ENCODE data around the gene SND1.

The SND1 gene

GRCh38 chr7:127976738-127977120 lies 324.7 kb downstream of the SND1 start:
- TF ChIP-seq CTCF (IDR thresholded peaks at IDR 0.05; ENCODE audit: low read depth, low read length, missing control alignments): no peak
- no peak overlapping the region for H3K4me3 ChIP-seq (replicated peaks; ENCODE audit: low read depth, low read length)
- no peak for DNase-seq (ENCODE audit: extremely low read depth, low read depth)

- DNase-seq (ENCODE audit: extremely low read depth, low read depth): no peak
- TF ChIP-seq CTCF (IDR thresholded peaks at IDR 0.05; ENCODE audit: low read depth, low read length, missing control alignments): no peak
- no peak overlapping the region for H3K4me3 ChIP-seq (replicated peaks; ENCODE audit: low read depth, low read length)
Measured at GRCh38 chr7:127978421-127978820, 326.4 kb downstream of the SND1 start.

GRCh38 chr7:127979113-127979727 lies 327.2 kb downstream of the SND1 start:
- TF ChIP-seq CTCF (IDR thresholded peaks at IDR 0.05; ENCODE audit: low read depth, low read length, missing control alignments): no peak
- H3K4me3 ChIP-seq (replicated peaks; ENCODE audit: low read depth, low read length): no peak overlapping the region
- no peak for DNase-seq (ENCODE audit: extremely low read depth, low read depth)

GRCh38 chr7:127979728-127980126 lies 327.7 kb downstream of the SND1 start:
- H3K4me3 ChIP-seq (replicated peaks; ENCODE audit: low read depth, low read length): no peak overlapping the region
- DNase-seq (ENCODE audit: extremely low read depth, low read depth): no peak
- TF ChIP-seq CTCF (IDR thresholded peaks at IDR 0.05; ENCODE audit: low read depth, low read length, missing control alignments): no peak

GRCh38 chr7:127980901-127981300 lies 328.9 kb downstream of the SND1 start:
- no peak for TF ChIP-seq CTCF (IDR thresholded peaks at IDR 0.05; ENCODE audit: low read depth, low read length, missing control alignments)
- DNase-seq (ENCODE audit: extremely low read depth, low read depth): no peak
- H3K4me3 ChIP-seq (replicated peaks; ENCODE audit: low read depth, low read length): no peak overlapping the region

- H3K4me3 ChIP-seq (replicated peaks; ENCODE audit: low read depth, low read length): no peak overlapping the region
- TF ChIP-seq CTCF (IDR thresholded peaks at IDR 0.05; ENCODE audit: low read depth, low read length, missing control alignments): no peak
- DNase-seq (ENCODE audit: extremely low read depth, low read depth): no peak
Measured at GRCh38 chr7:127981965-127982364, 330.0 kb downstream of the SND1 start.

- DNase-seq (ENCODE audit: extremely low read depth, low read depth): no peak
- TF ChIP-seq CTCF (IDR thresholded peaks at IDR 0.05; ENCODE audit: low read depth, low read length, missing control alignments): no peak
Measured at GRCh38 chr7:127983804-127984332, 331.9 kb downstream of the SND1 start.

More at GRCh38 chr7:127983804-127984332, 331.9 kb downstream of the SND1 start:
- H3K4me3 ChIP-seq (replicated peaks; ENCODE audit: low read depth, low read length): no peak overlapping the region
